H9 (cell line): Measurements from ENCODE around the gene PPP1R8. TPM values are rescaled to one million over a fixed set of nuclear protein-coding genes. Genes with fewer than 3 reads are reported as not detected.

Experiments
- DNase-seq: peaks from one replicate; pipeline ENCODE4 v3.0.0-alpha.2; 2017
- H2AFZ ChIP-seq: one replicate; pipeline ENCODE4 v1.6.1; 2013; ENCODE audit warnings: mild to moderate bottlenecking, low read length, control low read depth, moderate library complexity
- H2AK5ac ChIP-seq: 2 replicates; pipeline ENCODE4 v1.6.1; 2013; ENCODE audit warnings: low read length, control low read depth, mixed read lengths; ENCODE audit not compliant: insufficient read length
- H2BK120ac ChIP-seq: one replicate; pipeline ENCODE4 v1.6.1; 2013; ENCODE audit warnings: low read depth, mild to moderate bottlenecking, low read length, control low read depth, inconsistent platforms; ENCODE audit not compliant: poor library complexity, severe bottlenecking
- H2BK12ac ChIP-seq: 2 replicates; pipeline ENCODE4 v1.6.1; 2013; ENCODE audit warnings: low read length, control low read depth, mixed read lengths, low read depth; ENCODE audit not compliant: insufficient read length
- H2BK15ac ChIP-seq: 2 replicates; pipeline ENCODE4 v1.6.1; 2013; ENCODE audit warnings: low read depth, low read length, control low read depth
- H2BK20ac ChIP-seq: one replicate; pipeline ENCODE4 v1.6.1; 2013; ENCODE audit warnings: low read depth, mild to moderate bottlenecking, low read length, control low read depth, inconsistent platforms; ENCODE audit not compliant: poor library complexity, severe bottlenecking
- H2BK5ac ChIP-seq: 2 replicates; pipeline ENCODE4 v1.6.1; 2013; ENCODE audit warnings: low read length, control low read depth, mixed read lengths; ENCODE audit not compliant: insufficient read length
- H3K14ac ChIP-seq: 2 replicates; pipeline ENCODE4 v1.6.1; 2013; ENCODE audit warnings: low read length, control low read depth; ENCODE audit not compliant: insufficient read depth
- H3K18ac ChIP-seq: 2 replicates; pipeline ENCODE4 v1.6.1; 2013; ENCODE audit warnings: low read depth, mild to moderate bottlenecking, mixed read lengths, low read length, control low read depth; ENCODE audit not compliant: insufficient read length
- H3K23ac ChIP-seq: 2 replicates; pipeline ENCODE4 v1.6.1; 2013; ENCODE audit warnings: low read length, control low read depth, mixed read lengths, low read depth; ENCODE audit not compliant: insufficient read length
- H3K23me2 ChIP-seq: 2 replicates; pipeline ENCODE4 v1.6.1; 2013; ENCODE audit warnings: low read depth, mild to moderate bottlenecking, mixed read lengths, low read length, control low read depth; ENCODE audit not compliant: insufficient read length, poor library complexity, severe bottlenecking
- H3K27ac ChIP-seq: 2 replicates; pipeline ENCODE4 v1.5.1; 2013; ENCODE audit warnings: low read length, control low read depth, mixed read lengths, low read depth; ENCODE audit not compliant: insufficient read length
- H3K27me3 ChIP-seq: 2 replicates; pipeline ENCODE4 v1.6.1; 2013; ENCODE audit warnings: low read length, control low read depth, inconsistent platforms; ENCODE audit not compliant: insufficient read depth
- H3K4ac ChIP-seq: 2 replicates; pipeline ENCODE4 v1.6.1; 2013; ENCODE audit warnings: low read depth, mild to moderate bottlenecking, control low read depth, inconsistent platforms, low read length, moderate library complexity
- H3K4me1 ChIP-seq: 2 replicates; pipeline ENCODE4 v1.6.1; 2013; ENCODE audit warnings: low read length, control low read depth, inconsistent platforms; ENCODE audit not compliant: insufficient read depth
- H3K4me2 ChIP-seq: 2 replicates; pipeline ENCODE4 v1.6.1; 2013; ENCODE audit warnings: low read length, control low read depth, mixed read lengths; ENCODE audit not compliant: insufficient read length, insufficient read depth
- H3K56ac ChIP-seq: 2 replicates; pipeline ENCODE4 v1.6.1; 2013; ENCODE audit warnings: low read depth, mild to moderate bottlenecking, mixed read lengths, low read length, control low read depth; ENCODE audit not compliant: insufficient read length
- H3K79me1 ChIP-seq: 2 replicates; pipeline ENCODE4 v1.6.1; 2013; ENCODE audit warnings: low read depth, mild to moderate bottlenecking, moderate library complexity, low read length, control low read depth, inconsistent platforms; ENCODE audit not compliant: insufficient read depth, poor library complexity, severe bottlenecking
- H3K79me2 ChIP-seq: 2 replicates; pipeline ENCODE4 v1.6.1; 2013; ENCODE audit warnings: low read length, control low read depth, inconsistent platforms; ENCODE audit not compliant: insufficient read depth
- H3K9ac ChIP-seq: 2 replicates; pipeline ENCODE4 v1.6.1; 2013; ENCODE audit warnings: low read length, control low read depth, mixed read lengths; ENCODE audit not compliant: insufficient read length; ENCODE audit errors: extremely low read depth
- H3K9me3 ChIP-seq: one replicate; pipeline ENCODE4 v1.6.1; 2013; ENCODE audit warnings: low read depth, low read length, inconsistent platforms; ENCODE audit not compliant: control insufficient read depth
- H3T11ph ChIP-seq: one replicate; pipeline ENCODE4 v1.6.1; 2013; ENCODE audit warnings: mild to moderate bottlenecking, low read length, control low read depth, inconsistent platforms
- H4K20me1 ChIP-seq: one replicate; pipeline ENCODE4 v1.6.1; 2013; ENCODE audit not compliant: control insufficient read depth, insufficient read length, insufficient read depth
- H4K5ac ChIP-seq: 2 replicates; pipeline ENCODE4 v1.6.1; 2013; ENCODE audit warnings: low read depth, mild to moderate bottlenecking, mixed read lengths, low read length, control low read depth; ENCODE audit not compliant: insufficient read length
- H4K8ac ChIP-seq: replicated peaks from 2 replicates; pipeline ENCODE4 v1.6.1; 2013; ENCODE audit warnings: low read length, control low read depth, mixed read lengths, low read depth; ENCODE audit not compliant: insufficient read length
- H4K91ac ChIP-seq: 2 replicates; pipeline ENCODE4 v1.6.1; 2013; ENCODE audit warnings: low read depth, mild to moderate bottlenecking, moderate library complexity, mixed read lengths, low read length, control low read depth; ENCODE audit not compliant: insufficient read length
- H3K27ac Mint-ChIP-seq, 3 experiments: 2 replicates in 2 of 3; 3 replicates in 1 of 3; pipeline ENCODE4 v1.8.0; 2020 to 2021; ENCODE audit warnings: mixed read lengths in 3 of 3, mild to moderate bottlenecking in 1 of 3, moderate library complexity in 1 of 3
- H3K27me3 Mint-ChIP-seq: 2 replicates; pipeline ENCODE4 v1.8.0; 2021; ENCODE audit warnings: low read depth, mild to moderate bottlenecking, moderate library complexity, mixed read lengths
- H3K36me3 Mint-ChIP-seq, 3 experiments: 2 replicates in 2 of 3; 3 replicates in 1 of 3; pipeline ENCODE4 v1.8.0; 2020 to 2021; ENCODE audit warnings: low read depth in 3 of 3, mixed read lengths in 3 of 3; ENCODE audit not compliant: insufficient read depth in 1 of 3
- H3K4me1 Mint-ChIP-seq, 2 experiments: 2 replicates each; pipeline ENCODE4 v1.8.0; 2020; ENCODE audit warnings: mixed read lengths in 2 of 2
- H3K4me3 Mint-ChIP-seq, 2 experiments: 2 replicates in 1 of 2; 3 replicates in 1 of 2; pipeline ENCODE4 v1.8.0; 2020 to 2021; ENCODE audit warnings: mild to moderate bottlenecking in 2 of 2, mixed read lengths in 2 of 2, moderate library complexity in 1 of 2
- H3K9me3 Mint-ChIP-seq, 2 experiments: 2 replicates in 1 of 2; 3 replicates in 1 of 2; pipeline ENCODE4 v1.8.0; 2020; ENCODE audit warnings: mild to moderate bottlenecking in 2 of 2, mixed read lengths in 2 of 2, moderate library complexity in 1 of 2
- WGBS: extraction: QIAGEN DNeasy Blood & Tissue Kit; methylation state at CpG from one replicate; pipeline ENCODE4 v1.1.7; 2013; ENCODE audit warnings: missing lambda C conversion rate, low lambda C conversion rate, mixed read lengths; ENCODE audit not compliant: insufficient read length; ENCODE audit errors: extremely low coverage; 5-methylcytosine and 5-hydroxymethylcytosine counted together
- total RNA-seq: library from RNA; stranded (reverse); gene quantifications from 2 replicates; pipeline ENCODE4 v1.2.1, GENCODE V29; 2021
- TF ChIP-seq, protein P1 (sequence below): fragments of 200-600 bp; sonication (generic); conservative IDR thresholded peaks from 3 replicates; pipeline ENCODE4 v1.8.0; 2021; ENCODE audit warnings: antibody characterized with exemption, mild to moderate bottlenecking

Gene PPP1R8
- total RNA-seq, 1 experiment from 2014 or later = 58.8 TPM

DNA sequence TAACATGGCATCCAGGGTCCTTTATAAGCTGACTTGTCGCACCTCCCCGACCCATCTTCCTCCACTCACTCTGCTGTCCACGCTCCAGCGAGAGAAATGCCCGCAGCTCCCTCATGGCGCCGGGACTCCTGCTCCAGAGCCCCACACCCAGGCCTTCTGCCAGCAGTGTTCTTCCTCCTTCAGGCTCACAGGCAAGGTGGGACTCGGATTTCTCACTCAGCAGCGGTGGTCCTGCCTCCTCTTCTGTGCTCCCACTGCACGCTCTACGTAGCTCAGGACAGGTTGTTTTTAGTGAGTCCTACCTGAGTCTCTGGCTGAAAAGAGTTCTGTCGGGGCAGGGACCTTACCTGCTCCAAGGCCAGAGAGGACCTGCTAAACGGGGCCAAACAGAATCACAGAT, 53.0 kb downstream of the PPP1R8 start:
- Histone ChIP-seq H3K79me2 (no peaks in the 10 kb centered on the region), H3K27me3 (no peaks in the 10 kb centered on the region), H3K14ac (no peak overlapping the region), H3K23ac (no peak overlapping the region), H3K4me2 (no peak overlapping the region), H3K4ac (no peak overlapping the region), H4K5ac (no peak overlapping the region), H2AFZ (no peak overlapping the region), H2BK20ac (no peak overlapping the region), H2AK5ac (no peak overlapping the region), H2BK5ac (no peak overlapping the region), H3K27ac (no peak overlapping the region), H3T11ph (no peak overlapping the region), H4K20me1 (no peaks in the 10 kb centered on the region), H3K4me1 (no peaks in the 10 kb centered on the region), H3K56ac (no peak overlapping the region), H3K9me3 (no peaks in the 10 kb centered on the region), H2BK120ac (no peak overlapping the region), H4K8ac (no peak overlapping the region), H3K18ac (no peak overlapping the region), H3K9ac (no peak overlapping the region), H2BK12ac (no peak overlapping the region), H4K91ac (no peak overlapping the region), H3K79me1 (no peaks in the 10 kb centered on the region), H3K23me2 (no peaks in the 10 kb centered on the region), H2BK15ac (no peak overlapping the region)
- TF ChIP-seq, protein P1, sequence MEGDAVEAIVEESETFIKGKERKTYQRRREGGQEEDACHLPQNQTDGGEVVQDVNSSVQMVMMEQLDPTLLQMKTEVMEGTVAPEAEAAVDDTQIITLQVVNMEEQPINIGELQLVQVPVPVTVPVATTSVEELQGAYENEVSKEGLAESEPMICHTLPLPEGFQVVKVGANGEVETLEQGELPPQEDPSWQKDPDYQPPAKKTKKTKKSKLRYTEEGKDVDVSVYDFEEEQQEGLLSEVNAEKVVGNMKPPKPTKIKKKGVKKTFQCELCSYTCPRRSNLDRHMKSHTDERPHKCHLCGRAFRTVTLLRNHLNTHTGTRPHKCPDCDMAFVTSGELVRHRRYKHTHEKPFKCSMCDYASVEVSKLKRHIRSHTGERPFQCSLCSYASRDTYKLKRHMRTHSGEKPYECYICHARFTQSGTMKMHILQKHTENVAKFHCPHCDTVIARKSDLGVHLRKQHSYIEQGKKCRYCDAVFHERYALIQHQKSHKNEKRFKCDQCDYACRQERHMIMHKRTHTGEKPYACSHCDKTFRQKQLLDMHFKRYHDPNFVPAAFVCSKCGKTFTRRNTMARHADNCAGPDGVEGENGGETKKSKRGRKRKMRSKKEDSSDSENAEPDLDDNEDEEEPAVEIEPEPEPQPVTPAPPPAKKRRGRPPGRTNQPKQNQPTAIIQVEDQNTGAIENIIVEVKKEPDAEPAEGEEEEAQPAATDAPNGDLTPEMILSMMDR = no peak
- no peaks in the 10 kb centered on the region for H3K4me1 Mint-ChIP-seq
- no peak for DNase-seq
- WGBS = no CpG with 5 or more reads among the region's 13 CpGs
- H3K36me3 Mint-ChIP-seq = peaks cover 0 to 66% (median 45%) of the 10 kb centered on the region in 3 experiments; a peak in 6 of 7 replicates
- no peaks in the 10 kb centered on the region for H3K9me3 Mint-ChIP-seq
- peak overlapping the region in 2 of 3 experiments; percentile 91 to 92; a peak in 3 of 7 replicates for H3K27ac Mint-ChIP-seq
- no peaks in the 10 kb centered on the region for H3K27me3 Mint-ChIP-seq
- no peak overlapping the region for H3K4me3 Mint-ChIP-seq
